ENCODE measurements around the gene PDIA4. TPM values are rescaled to one million over a fixed set of nuclear protein-coding genes. Genes with fewer than 3 reads are reported as not detected.
A peak's percentile ranks its signal among the peaks of the same experiment; 100 is the strongest.

PDIA4 gene
- total RNA-seq, 1 experiment from 2014 or later: 341 TPM

GRCh38 chr7:148962823-148963582, 65.3 kb downstream of the PDIA4 start:
- ATAC-seq (peak; percentile 10; the same call in 1 of the 2 replicates), DNase-seq (ENCODE audit: low spot score) (no peak)
- Mint-ChIP-seq H3K4me3 (peak overlapping the region; percentile 87), H3K9me3 (no peaks in the 10 kb centered on the region), H3K27me3 (ENCODE audit: low read depth) (no peaks in the 10 kb centered on the region), H3K27ac (peak overlapping the region; percentile 85), H3K36me3 (no peaks in the 10 kb centered on the region), H3K4me1 (peaks cover 18% of the 10 kb centered on the region)
- CTCF ChIA-PET: interaction anchor here (0.5 to 2.2 kb wide), 15 partner anchors 11 to 698 kb away, joined by 3 to 18 read pairs (median 5); no protein-coding TSS in a partner anchor
- POLR2A ChIA-PET: no interaction called here
- peak; percentile 95; the same call in 1 of the 2 replicates for TF ChIP-seq GTF2I (CRISPR knock-in tag; conservative IDR thresholded peaks at IDR 0.05)
- no peak for TF ChIP-seq ETV6 (CRISPR knock-in tag; IDR thresholded peaks at IDR 0.05)

- ChIA-PET POLR2A (interaction anchor here (0.6 kb wide), 1 partner anchor 55 kb away, joined by 4 read pairs; no protein-coding TSS in a partner anchor), CTCF (interaction anchor here (0.6 to 2.2 kb wide), 9 partner anchors 13 to 698 kb away, joined by 3 to 18 read pairs (median 6); no protein-coding TSS in a partner anchor)
- peak overlapping the region; percentile 87 for H3K4me3 Mint-ChIP-seq
- peak overlapping the region; percentile 85; the same call in 1 of the 2 replicates for H3K27ac Mint-ChIP-seq
- no peak for ATAC-seq
- peaks cover 18% of the 10 kb centered on the region for H3K4me1 Mint-ChIP-seq
- TF ChIP-seq ZNF219 (CRISPR knock-in tag; IDR thresholded peaks at IDR 0.05; ENCODE audit: borderline replicate concordance) (no peak), ZNF396 (CRISPR knock-in tag; IDR thresholded peaks at IDR 0.05; ENCODE audit: borderline replicate concordance) (no peak), ZNF232 (CRISPR knock-in tag; IDR thresholded peaks at IDR 0.05) (no peak), NFE2L1 (CRISPR knock-in tag; IDR thresholded peaks at IDR 0.05) (no peak), PRRX2 (CRISPR knock-in tag; IDR thresholded peaks at IDR 0.05) (no peak), ZNF425 (CRISPR knock-in tag; conservative IDR thresholded peaks at IDR 0.05) (no peak), ELF4 (CRISPR knock-in tag; IDR thresholded peaks at IDR 0.05; ENCODE audit: low read depth) (no peak), CBFB (CRISPR knock-in tag; IDR thresholded peaks at IDR 0.05; ENCODE audit: low read depth) (no peak), HMGA2 (CRISPR knock-in tag; IDR thresholded peaks at IDR 0.05) (no peak)
- no peaks in the 10 kb centered on the region for H3K9me3 Mint-ChIP-seq
- no peaks in the 10 kb centered on the region for H3K27me3 Mint-ChIP-seq (ENCODE audit: low read depth)
- no peaks in the 10 kb centered on the region for H3K36me3 Mint-ChIP-seq
- no peak for DNase-seq (ENCODE audit: low spot score)
Measured at GRCh38 chr7:148962440-148962822, 65.9 kb downstream of the PDIA4 start.

GRCh38 chr7:148959726-148960125, 68.6 kb downstream of the PDIA4 start:
- TF ChIP-seq TP53 (CRISPR knock-in tag; IDR thresholded peaks at IDR 0.05) (no peak), SOX15 (CRISPR knock-in tag; IDR thresholded peaks at IDR 0.05) (no peak), USF2 (CRISPR knock-in tag; IDR thresholded peaks at IDR 0.05) (no peak), JAZF1 (CRISPR knock-in tag; IDR thresholded peaks at IDR 0.05) (no peak), RORB (CRISPR knock-in tag; IDR thresholded peaks at IDR 0.05) (no peak), CREM (CRISPR knock-in tag; IDR thresholded peaks at IDR 0.05) (no peak), NFATC4 (CRISPR knock-in tag; IDR thresholded peaks at IDR 0.05) (no peak), NFYB (CRISPR knock-in tag; conservative IDR thresholded peaks at IDR 0.05; ENCODE audit: low read depth) (no peak), MLX (CRISPR knock-in tag; IDR thresholded peaks at IDR 0.05) (no peak), ZNF396 (CRISPR knock-in tag; IDR thresholded peaks at IDR 0.05; ENCODE audit: borderline replicate concordance) (no peak), PRRX2 (CRISPR knock-in tag; IDR thresholded peaks at IDR 0.05) (no peak), SMAD4 (CRISPR knock-in tag; IDR thresholded peaks at IDR 0.05) (no peak)
- DNase-seq (ENCODE audit: low spot score) (no peak), ATAC-seq (no peak)
- ChIA-PET CTCF (no interaction called here), POLR2A (no interaction called here)
- Mint-ChIP-seq H3K27ac (peak overlapping the region; percentile 6), H3K4me3 (no peak overlapping the region), H3K36me3 (no peaks in the 10 kb centered on the region), H3K9me3 (no peaks in the 10 kb centered on the region), H3K27me3 (ENCODE audit: low read depth) (no peaks in the 10 kb centered on the region), H3K4me1 (peaks cover 18% of the 10 kb centered on the region)
